Ovary (tissue), 9 donors: ENCODE results near the gene RYR1. TPM values are rescaled to one million over a fixed set of nuclear protein-coding genes. Genes with fewer than 3 reads are reported as not detected.

ENCODE experiments used
- DNase-seq, 5 donors: peaks; one replicate each; pipeline ENCODE4 v3.0.0-alpha.2; 2019 to 2020
- H3K27ac ChIP-seq, 2 donors: fragments of 200-600 bp; one replicate each; pipeline versions ENCODE4 v1.5.1 to v1.8.0; 2019 to 2022
- H3K27me3 ChIP-seq: fragments of 200-600 bp; one replicate; pipeline ENCODE4 v1.8.0; 2022
- H3K36me3 ChIP-seq: fragments of 200-600 bp; sonication (generic); one replicate; pipeline ENCODE4 v1.5.1; 2019
- H3K4me1 ChIP-seq: one replicate; pipeline ENCODE4 v1.8.1; 2013; ENCODE audit warnings: mild to moderate bottlenecking, moderate library complexity; ENCODE audit not compliant: insufficient read depth
- H3K4me3 ChIP-seq: fragments of 200-600 bp; sonication (generic); one replicate; pipeline ENCODE4 v1.5.1; 2017
- H3K9me3 ChIP-seq, 2 donors: fragments of 200-600 bp in 1 of 2; sonication (generic) in 1 of 2; one replicate each; pipeline versions ENCODE4 v1.5.1 to v1.8.1; 2013 to 2019; ENCODE audit warnings: mild to moderate bottlenecking in 1 of 2, moderate library complexity in 1 of 2
- EP300 ChIP-seq: sonication (generic); formaldehyde crosslinking; IDR thresholded peaks from one replicate; pipeline ENCODE4 v1.6.1; 2017; ENCODE audit warnings: antibody characterized with exemption
- POLR2A ChIP-seq: fragments of 450-650 bp; IDR thresholded peaks from one replicate; pipeline ENCODE4 v1.6.1; 2017; ENCODE audit warnings: antibody characterized with exemption, mild to moderate bottlenecking, moderate library complexity
- WGBS, 3 donors: extraction: QIAGEN DNeasy Blood & Tissue Kit in 1 of 3; methylation state at CpG; one replicate each; pipeline versions ENCODE4 v1.1.5 to v1.1.7; 2013 to 2017; 5-methylcytosine and 5-hydroxymethylcytosine counted together
- intact Hi-C, 4 donors: fragments of 100-400 bp; cut with DNase I; formaldehyde crosslinking; loops; one replicate each; pipeline versions ENCODE4 v1.11.0 to v1.15.1; 2022 to 2023
- polyA plus RNA-seq, 2 donors: library from polyadenylated mRNA; stranded (reverse); fragments of 200-250 nt in 1 of 2; fragments of 350-450 nt in 1 of 2; fragmentation: Illumina TruSeq in 1 of 2; extraction: RNeasy Lipid Tissue Mini Kit (QIAGEN cat#74804) in 1 of 2; gene quantifications; one replicate each; pipeline ENCODE4 v1.2.3, GENCODE V29; 2013 to 2014
- total RNA-seq, 7 donors: library from RNA; depleted of rRNA in 2 of 7; stranded (reverse); fragments of >200 nt in 2 of 7; fragmentation: NEBNext Ultra II Directional in 3 of 7; extraction: Animal tissue kit (Norgen Biotek cat#: 25700) in 3 of 7; gene quantifications; one replicate each; pipeline versions ENCODE4 v1.1.0 to v1.2.4, GENCODE V29; 2016 to 2023
- TF ChIP-seq, protein P1 (sequence below), 3 donors: fragments of 450-650 bp in 2 of 3; fragments of 200-600 bp in 1 of 3; IDR thresholded peaks; one replicate each; pipeline versions ENCODE4 v1.5.1 to v1.8.0; 2016 to 2022; ENCODE audit warnings: antibody characterized with exemption in 3 of 3, mild to moderate bottlenecking in 1 of 3
- donor health status: DM: no; HTN: no; CAD: no; lungs with moderate emphysema.
- donor health status: DM: no; HTN: no; CAD: no.
- donor health status: Bipolar disorder and iron deficiency.
- donor health status: DM: yes; HTN: yes; CAD: no.
- donor health status: DM: no; HTN: no; CAD: no.
- donor health status: DM: yes; HTN: yes; CAD: no.

RYR1 gene
- total and polyA plus RNA-seq, 9 donors: 0.57 to 2.6 (median 1.0) TPM

DNA sequence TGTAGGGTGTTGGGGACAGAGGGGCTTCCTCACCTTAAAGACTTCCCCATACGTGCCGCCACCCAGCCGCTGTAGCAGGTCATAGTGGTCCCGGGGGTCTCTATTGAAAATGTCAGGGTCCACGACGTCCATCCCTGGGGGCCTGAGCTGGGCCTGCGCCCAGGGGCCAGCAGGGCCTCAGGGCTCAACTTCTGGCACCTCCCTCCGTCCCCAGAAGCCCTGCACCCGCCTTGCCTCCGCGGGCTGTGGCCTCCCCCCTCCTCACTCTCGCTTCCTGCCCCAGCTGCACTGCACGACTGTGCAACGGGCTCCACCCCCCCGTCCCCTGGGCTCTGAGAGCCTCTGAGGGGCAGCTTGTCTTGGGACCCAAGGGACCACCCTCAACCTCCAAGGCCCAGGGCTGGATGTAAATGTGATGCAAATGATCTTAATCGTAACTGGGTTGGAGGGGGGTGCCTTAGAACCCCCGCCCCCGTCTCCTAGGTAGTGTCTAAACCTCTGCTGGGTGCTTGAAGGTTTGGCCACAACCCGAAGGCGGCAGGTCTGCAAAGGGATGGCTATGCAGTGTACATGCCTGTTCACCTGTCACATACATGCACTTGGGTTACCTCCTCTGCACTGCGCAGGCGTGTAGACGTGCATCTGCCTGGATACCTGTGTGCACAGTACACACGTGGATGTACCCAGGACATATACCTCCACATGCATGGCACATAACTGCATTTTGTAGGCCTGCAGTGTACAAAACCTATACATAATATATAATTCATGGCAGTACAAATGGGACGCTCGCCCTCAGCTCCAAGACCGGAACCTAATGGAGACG lies 184.5 kb downstream of the RYR1 start, which contains the start of gene MAP4K1:
Gene MAP4K1, minus strand, starts transcription at position 190 of the 826 bp plus-strand sequence. Its CDS starts 58 bp downstream, at position 132.
- TF ChIP-seq EP300 (no peak), POLR2A (no peak)
- TF ChIP-seq, protein P1, sequence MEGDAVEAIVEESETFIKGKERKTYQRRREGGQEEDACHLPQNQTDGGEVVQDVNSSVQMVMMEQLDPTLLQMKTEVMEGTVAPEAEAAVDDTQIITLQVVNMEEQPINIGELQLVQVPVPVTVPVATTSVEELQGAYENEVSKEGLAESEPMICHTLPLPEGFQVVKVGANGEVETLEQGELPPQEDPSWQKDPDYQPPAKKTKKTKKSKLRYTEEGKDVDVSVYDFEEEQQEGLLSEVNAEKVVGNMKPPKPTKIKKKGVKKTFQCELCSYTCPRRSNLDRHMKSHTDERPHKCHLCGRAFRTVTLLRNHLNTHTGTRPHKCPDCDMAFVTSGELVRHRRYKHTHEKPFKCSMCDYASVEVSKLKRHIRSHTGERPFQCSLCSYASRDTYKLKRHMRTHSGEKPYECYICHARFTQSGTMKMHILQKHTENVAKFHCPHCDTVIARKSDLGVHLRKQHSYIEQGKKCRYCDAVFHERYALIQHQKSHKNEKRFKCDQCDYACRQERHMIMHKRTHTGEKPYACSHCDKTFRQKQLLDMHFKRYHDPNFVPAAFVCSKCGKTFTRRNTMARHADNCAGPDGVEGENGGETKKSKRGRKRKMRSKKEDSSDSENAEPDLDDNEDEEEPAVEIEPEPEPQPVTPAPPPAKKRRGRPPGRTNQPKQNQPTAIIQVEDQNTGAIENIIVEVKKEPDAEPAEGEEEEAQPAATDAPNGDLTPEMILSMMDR (IDR thresholded peaks at IDR 0.05): no peak
- intact Hi-C loops: no loop called here
- H3K4me3 ChIP-seq: peak within 1 kb of the TSS; percentile 87
- no peaks in the 10 kb centered on the region for H3K9me3 ChIP-seq
- no peaks in the 10 kb centered on the region for H3K27me3 ChIP-seq
- H3K36me3 ChIP-seq: no peaks in the 10 kb centered on the region
- peak in 4 of 5 donors; percentile 23 to 51 (median 44) for DNase-seq
- 28 to 40% (median 36%) methylated on average over 28 of the region's 28 CpGs for WGBS, 3 donors
- peaks cover 12% of the 10 kb centered on the region for H3K4me1 ChIP-seq
- H3K27ac ChIP-seq: peak within 1 kb of the TSS in 1 of 2 donors; percentile 72

DNA sequence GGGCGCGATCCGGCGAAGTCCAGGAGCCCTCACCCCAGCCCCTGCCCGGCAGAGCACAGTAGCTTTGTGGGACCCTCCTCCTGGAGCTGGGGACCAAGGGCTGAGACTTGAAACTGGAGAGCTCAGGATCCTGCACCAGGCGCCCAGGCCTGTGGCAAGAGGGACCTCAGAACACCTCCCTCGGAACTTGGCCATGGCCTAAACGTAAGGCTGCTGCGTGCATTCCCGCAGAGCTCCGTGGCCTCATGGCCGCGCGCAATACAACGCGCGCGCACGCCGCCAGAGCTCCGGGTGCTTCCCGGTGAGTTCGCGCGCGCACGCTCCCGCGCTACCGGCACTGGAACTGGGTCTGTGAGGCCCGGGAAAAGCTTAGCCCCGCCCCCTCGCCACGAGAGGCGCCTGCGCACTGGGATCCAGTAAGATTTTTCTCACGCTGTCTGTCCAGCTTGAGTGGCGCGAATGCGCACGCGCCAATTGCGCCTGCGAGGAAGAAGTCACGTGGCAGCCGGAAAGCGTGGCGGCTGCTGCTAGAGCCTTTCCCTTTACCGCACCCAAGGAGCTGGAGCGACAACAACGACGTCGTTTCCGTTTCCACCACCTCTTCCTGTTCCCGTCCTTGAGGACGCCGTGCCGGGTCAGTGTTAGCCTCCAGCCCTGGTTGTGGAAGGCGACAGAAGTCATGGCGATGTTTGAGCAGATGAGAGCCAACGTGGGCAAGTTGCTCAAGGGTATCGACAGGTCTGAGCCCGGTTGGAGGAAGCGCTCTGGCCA lies 185.3 kb downstream of the RYR1 start, which contains the start of gene EIF3K:
Gene EIF3K, plus strand, starts transcription at position 599 of the 771 bp plus-strand sequence. Its CDS starts 81 bp downstream, at position 680.
- Histone ChIP-seq H3K9me3 (no peaks in the 10 kb centered on the region), H3K4me3 (peak within 1 kb of the TSS; percentile 87), H3K27me3 (no peaks in the 10 kb centered on the region), H3K36me3 (no peaks in the 10 kb centered on the region), H3K27ac (peak within 1 kb of the TSS; percentile 26 to 72), H3K4me1 (peaks cover 12% of the 10 kb centered on the region)
- intact Hi-C loops: no loop called here
- peak; percentile 98 to 100 (median 99) for DNase-seq
- TF ChIP-seq EP300 (peak; percentile 93), POLR2A (peak; percentile 70)
- TF ChIP-seq, protein P1 (IDR thresholded peaks at IDR 0.05): no peak
- 0% methylated on average over 63 to 64 of the region's 64 CpGs for WGBS, 3 donors

DNA sequence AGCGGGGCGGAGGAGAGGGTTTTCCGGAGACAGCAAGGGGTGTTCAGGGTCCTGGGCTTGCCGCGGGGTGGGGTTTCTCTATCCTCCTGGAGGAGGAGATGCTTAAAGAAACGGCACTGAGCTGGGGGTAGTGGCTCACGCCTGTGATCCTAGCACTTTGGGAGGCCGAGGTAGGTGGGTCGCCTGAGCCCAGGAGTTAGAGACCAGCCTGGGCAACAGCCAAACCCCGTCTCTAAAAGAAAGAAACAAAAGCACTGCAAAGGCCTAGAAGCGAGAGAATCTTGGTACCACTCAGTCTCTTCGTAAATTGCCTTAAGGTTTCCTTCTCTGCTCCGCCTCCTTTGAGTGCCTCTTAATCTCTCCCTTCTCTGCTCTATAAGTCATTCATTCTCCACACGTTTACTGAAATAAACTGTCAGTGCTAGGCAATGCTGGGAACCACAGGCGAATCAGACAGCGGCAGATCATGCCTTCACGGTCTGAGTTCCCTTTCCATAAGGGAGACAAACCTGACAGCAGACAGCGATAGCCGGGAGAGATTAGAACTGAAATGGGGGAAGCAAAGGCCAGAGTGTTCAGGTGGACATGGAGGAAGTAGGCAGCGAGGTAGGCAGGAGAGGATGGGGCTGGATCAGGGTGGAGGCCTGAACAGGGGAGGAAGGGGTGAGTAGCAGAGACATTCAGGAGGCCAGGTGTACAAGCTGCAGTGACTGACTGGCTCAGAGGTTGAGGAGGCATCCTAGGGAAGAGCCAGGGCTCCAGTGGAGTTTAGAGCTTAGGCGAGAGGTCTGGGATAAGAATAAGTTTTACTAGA lies 186.1 kb downstream of the RYR1 start:
- TF ChIP-seq, protein P1 (IDR thresholded peaks at IDR 0.05): no peak
- TF ChIP-seq POLR2A (no peak), EP300 (no peak)
- Histone ChIP-seq H3K4me1 (peaks cover 12% of the 10 kb centered on the region), H3K27me3 (no peaks in the 10 kb centered on the region), H3K9me3 (no peaks in the 10 kb centered on the region), H3K36me3 (no peaks in the 10 kb centered on the region), H3K4me3 (peak overlapping the region; percentile 87), H3K27ac (peak overlapping the region; percentile 26 to 46)
- 15 to 22% (median 18%) methylated on average over 21 of the region's 21 CpGs for WGBS, 3 donors
- intact Hi-C loops: loop anchor here in 1 of 4 donors (10.0 kb wide), 1 partner anchor 215 kb away; the partner anchor contains the start of gene FAM98C
- DNase-seq: no peak
